ENCODE data around the gene ABCA2.

DNA sequence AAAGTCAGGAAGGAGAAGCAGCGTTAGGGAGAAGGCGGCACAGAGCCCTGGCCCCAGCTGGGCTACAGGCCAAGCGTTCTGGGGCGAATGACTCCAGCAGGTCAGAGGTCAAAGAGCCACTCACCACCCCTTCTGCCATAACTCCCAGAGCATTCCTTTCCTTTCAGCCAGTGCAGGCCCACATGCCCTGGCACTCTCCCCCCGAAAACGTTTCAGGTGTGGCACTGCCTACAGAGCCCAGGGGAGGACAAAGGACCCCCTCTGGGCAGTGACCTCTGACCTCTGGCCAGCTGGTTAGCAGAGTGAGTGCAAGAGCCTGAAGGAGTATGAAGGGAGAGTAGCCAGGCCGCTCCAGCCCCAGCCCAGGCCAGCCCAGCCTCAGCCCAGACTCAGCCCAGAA is 4.9 kb downstream of the ABCA2 start:
- TF ChIP-seq, protein P1, sequence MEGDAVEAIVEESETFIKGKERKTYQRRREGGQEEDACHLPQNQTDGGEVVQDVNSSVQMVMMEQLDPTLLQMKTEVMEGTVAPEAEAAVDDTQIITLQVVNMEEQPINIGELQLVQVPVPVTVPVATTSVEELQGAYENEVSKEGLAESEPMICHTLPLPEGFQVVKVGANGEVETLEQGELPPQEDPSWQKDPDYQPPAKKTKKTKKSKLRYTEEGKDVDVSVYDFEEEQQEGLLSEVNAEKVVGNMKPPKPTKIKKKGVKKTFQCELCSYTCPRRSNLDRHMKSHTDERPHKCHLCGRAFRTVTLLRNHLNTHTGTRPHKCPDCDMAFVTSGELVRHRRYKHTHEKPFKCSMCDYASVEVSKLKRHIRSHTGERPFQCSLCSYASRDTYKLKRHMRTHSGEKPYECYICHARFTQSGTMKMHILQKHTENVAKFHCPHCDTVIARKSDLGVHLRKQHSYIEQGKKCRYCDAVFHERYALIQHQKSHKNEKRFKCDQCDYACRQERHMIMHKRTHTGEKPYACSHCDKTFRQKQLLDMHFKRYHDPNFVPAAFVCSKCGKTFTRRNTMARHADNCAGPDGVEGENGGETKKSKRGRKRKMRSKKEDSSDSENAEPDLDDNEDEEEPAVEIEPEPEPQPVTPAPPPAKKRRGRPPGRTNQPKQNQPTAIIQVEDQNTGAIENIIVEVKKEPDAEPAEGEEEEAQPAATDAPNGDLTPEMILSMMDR (IDR thresholded peaks at IDR 0.05) = no peak
- TF ChIP-seq POLR2A (IDR thresholded peaks at IDR 0.05) (no peak), POLR2AphosphoS5 (IDR thresholded peaks at IDR 0.05) (no peak)

All from breast epithelium (tissue), 3 donors.